Brain pericyte (primary cell): ENCODE results near the gene EIF6.
"Not testable (repeated sequence)": the region's sequence is repeated elsewhere in the genome, so short reads cannot be mapped to it uniquely, and the experiment has no call there.

Experiments used
- DNase-seq: peaks from one replicate; pipeline ENCODE4 v3.0.0-alpha.2; 2012; ENCODE audit warnings: low read depth, low spot score

Gene EIF6

GRCh38 chr20:35284267-35284991, at the start of gene EIF6:
Gene EIF6 (minus strand): TSS chr20:35284772. CDS start chr20:35284487, 285 bp downstream.
- no peak for DNase-seq

- no peak for DNase-seq
Measured at GRCh38 chr20:35333606-35334005, 49.0 kb upstream of the EIF6 start.

GRCh38 chr20:35332540-35333200, 48.1 kb upstream of the EIF6 start:
- DNase-seq = no peak

- DNase-seq = no peak
Measured at GRCh38 chr20:35329435-35330139, 45.0 kb upstream of the EIF6 start.

- no peak for DNase-seq
Measured at GRCh38 chr20:35328689-35329088, 44.1 kb upstream of the EIF6 start.

- DNase-seq = no peak
Measured at GRCh38 chr20:35328095-35328685, 43.6 kb upstream of the EIF6 start.

- DNase-seq = no peak
Measured at GRCh38 chr20:35327074-35327976, 42.8 kb upstream of the EIF6 start.

- no peak for DNase-seq
Measured at GRCh38 chr20:35326740-35327073, 42.1 kb upstream of the EIF6 start.

GRCh38 chr20:35326021-35326739, 41.6 kb upstream of the EIF6 start:
- DNase-seq = no peak

- DNase-seq = no peak
Measured at GRCh38 chr20:35325401-35325800, 40.8 kb upstream of the EIF6 start.

GRCh38 chr20:35320396-35321126, 36.0 kb upstream of the EIF6 start:
- no peak for DNase-seq

- no peak for DNase-seq
Measured at GRCh38 chr20:35319871-35320197, 35.3 kb upstream of the EIF6 start.

GRCh38 chr20:35319192-35319870, 34.8 kb upstream of the EIF6 start:
- no peak for DNase-seq

- DNase-seq = no peak
Measured at GRCh38 chr20:35318502-35319157, 34.1 kb upstream of the EIF6 start.

- no peak for DNase-seq
Measured at GRCh38 chr20:35317416-35318210, 33.0 kb upstream of the EIF6 start.

- no peak for DNase-seq
Measured at GRCh38 chr20:35316086-35316485, 31.5 kb upstream of the EIF6 start.

- DNase-seq = not testable (repeated sequence)
Measured at GRCh38 chr20:35315632-35316020, 31.1 kb upstream of the EIF6 start.
